Upper lobe of left lung (tissue), 4 donors: ENCODE results near the gene RASSF6.

Experiments used
- EP300 ChIP-seq, 4 donors: sonication (generic); formaldehyde crosslinking; IDR thresholded peaks; one replicate each; pipeline ENCODE4 v1.5.1; 2017; ENCODE audit warnings: antibody characterized with exemption in 4 of 4, control low read depth in 2 of 4
- POLR2A ChIP-seq, 4 donors: fragments of 450-650 bp; IDR thresholded peaks; one replicate each; pipeline ENCODE4 v1.5.1; 2016 to 2017; ENCODE audit warnings: antibody characterized with exemption in 4 of 4, mild to moderate bottlenecking in 2 of 4
- TF ChIP-seq, protein P1 (sequence below), 6 experiments: fragments of 450-650 bp in 4 of 6; fragments of 200-600 bp in 2 of 6; sonication (generic) in 2 of 6; IDR thresholded peaks; one replicate each; pipeline ENCODE4 v1.5.1; 2016 to 2019; ENCODE audit warnings: antibody characterized with exemption in 6 of 6

DNA sequence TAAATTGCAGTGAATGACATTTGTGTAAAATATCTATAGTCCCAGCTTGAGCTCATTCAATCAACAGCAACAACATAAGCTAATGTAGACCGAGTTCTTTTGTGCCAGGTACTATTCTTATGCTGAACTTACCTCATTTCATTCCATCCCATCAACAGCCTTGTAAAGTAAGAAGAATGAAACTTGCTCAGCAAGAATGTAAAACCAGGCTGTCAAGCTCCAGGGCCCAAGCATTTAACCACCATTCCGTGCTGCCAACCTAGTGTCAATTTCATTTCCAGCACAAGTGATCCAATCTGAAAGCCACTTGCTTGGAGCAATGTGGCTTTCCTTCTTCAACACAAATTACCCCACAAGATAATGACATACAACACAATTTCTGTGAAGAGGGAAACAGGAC is 36.6 kb downstream of the RASSF6 start:
- TF ChIP-seq, protein P1, sequence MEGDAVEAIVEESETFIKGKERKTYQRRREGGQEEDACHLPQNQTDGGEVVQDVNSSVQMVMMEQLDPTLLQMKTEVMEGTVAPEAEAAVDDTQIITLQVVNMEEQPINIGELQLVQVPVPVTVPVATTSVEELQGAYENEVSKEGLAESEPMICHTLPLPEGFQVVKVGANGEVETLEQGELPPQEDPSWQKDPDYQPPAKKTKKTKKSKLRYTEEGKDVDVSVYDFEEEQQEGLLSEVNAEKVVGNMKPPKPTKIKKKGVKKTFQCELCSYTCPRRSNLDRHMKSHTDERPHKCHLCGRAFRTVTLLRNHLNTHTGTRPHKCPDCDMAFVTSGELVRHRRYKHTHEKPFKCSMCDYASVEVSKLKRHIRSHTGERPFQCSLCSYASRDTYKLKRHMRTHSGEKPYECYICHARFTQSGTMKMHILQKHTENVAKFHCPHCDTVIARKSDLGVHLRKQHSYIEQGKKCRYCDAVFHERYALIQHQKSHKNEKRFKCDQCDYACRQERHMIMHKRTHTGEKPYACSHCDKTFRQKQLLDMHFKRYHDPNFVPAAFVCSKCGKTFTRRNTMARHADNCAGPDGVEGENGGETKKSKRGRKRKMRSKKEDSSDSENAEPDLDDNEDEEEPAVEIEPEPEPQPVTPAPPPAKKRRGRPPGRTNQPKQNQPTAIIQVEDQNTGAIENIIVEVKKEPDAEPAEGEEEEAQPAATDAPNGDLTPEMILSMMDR (IDR thresholded peaks at IDR 0.05): no peak
- no peak for TF ChIP-seq POLR2A (IDR thresholded peaks at IDR 0.05)
- TF ChIP-seq EP300 (IDR thresholded peaks at IDR 0.05): no peak
